Caco-2 (cell line): ENCODE data around the gene ADGRG3. TPM values are rescaled to one million over a fixed set of nuclear protein-coding genes. Genes with fewer than 3 reads are reported as not detected.

Source experiments
- BruUV-seq: library from RNA; stranded (reverse); fragments of 400-500 nt; replicated peaks from 2 replicates; lab custom pipeline; 2021; lab: Mats Ljungman, UMichigan
- CTCF ChIA-PET: fragments of 300-600 bp; sonication (Branson Sonifier 250); formaldehyde crosslinking; loops from one replicate; lab custom pipeline; 2022; ENCODE audit warnings: antibody characterized with exemption; lab: Charles Lee
- POLR2A ChIA-PET: fragments of 300-600 bp; sonication (Branson Sonifier 250); formaldehyde crosslinking; loops from one replicate; lab custom pipeline; 2022; ENCODE audit warnings: antibody characterized with exemption; lab: Charles Lee
- DNase-seq, 2 experiments: peaks; one replicate each; pipeline versions ENCODE4 v3.0.0 to v3.0.0-alpha.2; 2020 to 2022
- H3K27me3 ChIP-seq: replicated peaks from 2 replicates; pipeline ENCODE4 v1.6.0; 2011; ENCODE audit warnings: low read length; ENCODE audit not compliant: control insufficient read depth, insufficient read depth
- H3K36me3 ChIP-seq: 2 replicates; pipeline ENCODE4 v1.5.1; 2011; ENCODE audit warnings: low read length; ENCODE audit not compliant: control insufficient read depth, insufficient read depth
- H3K4me1 ChIP-seq: fragments of 250-450 bp; sonication (Bioruptor Pico); 2 replicates; pipeline ENCODE4 v1.5.1; 2020; ENCODE audit warnings: mild to moderate bottlenecking
- H3K4me3 ChIP-seq: 2 replicates; pipeline ENCODE4 v1.5.1; 2011; ENCODE audit warnings: low read depth, mild to moderate bottlenecking, control low read depth, low read length
- H3K9me3 ChIP-seq: fragments of 250-450 bp; sonication (Bioruptor Pico); 2 replicates; pipeline ENCODE4 v1.5.1; 2020; ENCODE audit warnings: mild to moderate bottlenecking, moderate library complexity
- H3K27ac Mint-ChIP-seq: one replicate; pipeline ENCODE4 v1.8.0; 2022; ENCODE audit warnings: mixed read lengths; ENCODE audit not compliant: unreplicated experiment
- H3K27me3 Mint-ChIP-seq: one replicate; pipeline ENCODE4 v1.8.0; 2022; ENCODE audit warnings: mixed read lengths; ENCODE audit not compliant: insufficient read depth, unreplicated experiment
- H3K36me3 Mint-ChIP-seq: one replicate; pipeline ENCODE4 v1.8.0; 2022; ENCODE audit warnings: mild to moderate bottlenecking, mixed read lengths; ENCODE audit not compliant: insufficient read depth, unreplicated experiment
- H3K4me1 Mint-ChIP-seq: one replicate; pipeline ENCODE4 v1.8.0; 2022; ENCODE audit warnings: low read depth, mixed read lengths; ENCODE audit not compliant: unreplicated experiment
- H3K4me3 Mint-ChIP-seq: one replicate; pipeline ENCODE4 v1.8.0; 2022; ENCODE audit warnings: mild to moderate bottlenecking, moderate library complexity, mixed read lengths; ENCODE audit not compliant: unreplicated experiment
- H3K9me3 Mint-ChIP-seq: one replicate; pipeline ENCODE4 v1.8.0; 2022; ENCODE audit warnings: mixed read lengths; ENCODE audit not compliant: unreplicated experiment
- CTCF ChIP-seq, 2 experiments: fragments of 200-600 bp in 1 of 2; IDR thresholded peaks; 1 replicate in 1 of 2; 2 replicates in 1 of 2; pipeline versions ENCODE4 v1.5.1 to v1.8.0; 2011 to 2022; ENCODE audit warnings: antibody characterized with exemption in 1 of 2, control low read depth in 1 of 2, inconsistent platforms in 1 of 2, low read depth in 1 of 2, low read length in 1 of 2, mild to moderate bottlenecking in 1 of 2, moderate library complexity in 1 of 2; ENCODE audit not compliant: insufficient read depth in 1 of 2, severe bottlenecking in 1 of 2, unreplicated experiment in 1 of 2
- intact Hi-C: fragments of 100-400 bp; cut with micrococcal nuclease; formaldehyde crosslinking; loops from one replicate; pipeline ENCODE4 v1.10.0; 2022; ENCODE audit not compliant: unreplicated experiment
- total RNA-seq: library from RNA; stranded (reverse); gene quantifications from 2 replicates; pipeline ENCODE4 v1.2.3, GENCODE V29; 2022

ADGRG3 gene
- total RNA-seq, 1 experiment from 2014 or later: 0.25 TPM

GRCh38 chr16:57663436-57663835 lies 4.7 kb upstream of the ADGRG3 start:
- no peaks in the 10 kb centered on the region for H3K9me3 Mint-ChIP-seq
- H3K4me3 Mint-ChIP-seq: no peak overlapping the region
- no TSS peak for BruUV-seq
- CTCF ChIA-PET: no interaction called here
- no peak for TF ChIP-seq CTCF (IDR thresholded peaks at IDR 0.05; ENCODE audit: insufficient read depth in 1 of 2, low read depth in 1 of 2, low read length in 1 of 2, severe bottlenecking in 1 of 2, unreplicated experiment in 1 of 2)
- Histone ChIP-seq H3K4me3 (no peak overlapping the region), H3K27me3 (no peaks in the 10 kb centered on the region), H3K9me3 (no peaks in the 10 kb centered on the region), H3K36me3 (peaks cover 12% of the 10 kb centered on the region), H3K4me1 (peaks cover 7% of the 10 kb centered on the region)
- H3K36me3 Mint-ChIP-seq: peaks cover 21% of the 10 kb centered on the region
- no peaks in the 10 kb centered on the region for H3K27me3 Mint-ChIP-seq
- no peak for DNase-seq
- intact Hi-C loops: no loop called here
- no peaks in the 10 kb centered on the region for H3K4me1 Mint-ChIP-seq
- no peak overlapping the region for H3K27ac Mint-ChIP-seq
- POLR2A ChIA-PET: no interaction called here

GRCh38 chr16:57663917-57664661 lies 4.0 kb upstream of the ADGRG3 start:
- no peaks in the 10 kb centered on the region for H3K9me3 ChIP-seq
- no peaks in the 10 kb centered on the region for H3K9me3 Mint-ChIP-seq
- H3K4me1 Mint-ChIP-seq: no peaks in the 10 kb centered on the region
- no peak overlapping the region for H3K27ac Mint-ChIP-seq
- no peak for DNase-seq
- peaks cover 12% of the 10 kb centered on the region for H3K36me3 ChIP-seq
- H3K27me3 ChIP-seq: no peaks in the 10 kb centered on the region
- H3K27me3 Mint-ChIP-seq: no peaks in the 10 kb centered on the region
- ChIA-PET POLR2A (no interaction called here), CTCF (interaction anchor here (0.7 to 1.4 kb wide), 3 partner anchors 14 to 214 kb away, joined by 3 to 6 read pairs (median 4); no protein-coding TSS in a partner anchor)
- BruUV-seq: TSS peak; percentile 81
- intact Hi-C loops: no loop called here
- no peak overlapping the region for H3K4me3 ChIP-seq
- H3K4me3 Mint-ChIP-seq: no peak overlapping the region
- peaks cover 18% of the 10 kb centered on the region for H3K36me3 Mint-ChIP-seq
- peaks cover 7% of the 10 kb centered on the region for H3K4me1 ChIP-seq
- peak in 1 of 2 experiments; percentile 36 for TF ChIP-seq CTCF (IDR thresholded peaks at IDR 0.05; ENCODE audit: insufficient read depth in 1 of 2, low read depth in 1 of 2, low read length in 1 of 2, severe bottlenecking in 1 of 2, unreplicated experiment in 1 of 2)

- Mint-ChIP-seq H3K9me3 (no peaks in the 10 kb centered on the region), H3K27me3 (no peaks in the 10 kb centered on the region), H3K36me3 (peaks cover 18% of the 10 kb centered on the region), H3K4me1 (no peaks in the 10 kb centered on the region), H3K27ac (no peak overlapping the region), H3K4me3 (no peak overlapping the region)
- no peak overlapping the region for H3K4me3 ChIP-seq
- CTCF ChIA-PET: interaction anchor here (0.7 to 1.4 kb wide), 3 partner anchors 15 to 214 kb away, joined by 3 to 6 read pairs (median 4); no protein-coding TSS in a partner anchor
- no peak for DNase-seq
- no peaks in the 10 kb centered on the region for H3K9me3 ChIP-seq
- BruUV-seq: no TSS peak
- no peaks in the 10 kb centered on the region for H3K27me3 ChIP-seq
- H3K36me3 ChIP-seq: peaks cover 11% of the 10 kb centered on the region
- peaks cover 7% of the 10 kb centered on the region for H3K4me1 ChIP-seq
- POLR2A ChIA-PET: no interaction called here
- no peak for TF ChIP-seq CTCF (IDR thresholded peaks at IDR 0.05; ENCODE audit: insufficient read depth in 1 of 2, low read depth in 1 of 2, low read length in 1 of 2, severe bottlenecking in 1 of 2, unreplicated experiment in 1 of 2)
- intact Hi-C loops: loop anchor here (5.0 kb wide), 2 partner anchors 38 to 73 kb away; partner anchors contain the start of gene KATNB1
These were observed 3.5 kb upstream of the ADGRG3 start for GRCh38 chr16:57664662-57665025.
